PC-3 (cell line): ENCODE data around the gene CFAP65.

Source experiments
- EZH2 ChIP-seq: fragments of 300-600 bp; sonication (generic); IDR thresholded peaks from one replicate; pipeline ENCODE4 v1.6.1; 2017; ENCODE audit warnings: antibody characterized with exemption, mild to moderate bottlenecking, low read length; ENCODE audit not compliant: unreplicated experiment
- TF ChIP-seq, protein P1 (sequence below): fragments of 300-600 bp; sonication (generic); conservative IDR thresholded peaks from 2 replicates; pipeline ENCODE4 v1.5.1; 2017; ENCODE audit warnings: antibody characterized with exemption, low read depth, mild to moderate bottlenecking, low read length

DNA sequence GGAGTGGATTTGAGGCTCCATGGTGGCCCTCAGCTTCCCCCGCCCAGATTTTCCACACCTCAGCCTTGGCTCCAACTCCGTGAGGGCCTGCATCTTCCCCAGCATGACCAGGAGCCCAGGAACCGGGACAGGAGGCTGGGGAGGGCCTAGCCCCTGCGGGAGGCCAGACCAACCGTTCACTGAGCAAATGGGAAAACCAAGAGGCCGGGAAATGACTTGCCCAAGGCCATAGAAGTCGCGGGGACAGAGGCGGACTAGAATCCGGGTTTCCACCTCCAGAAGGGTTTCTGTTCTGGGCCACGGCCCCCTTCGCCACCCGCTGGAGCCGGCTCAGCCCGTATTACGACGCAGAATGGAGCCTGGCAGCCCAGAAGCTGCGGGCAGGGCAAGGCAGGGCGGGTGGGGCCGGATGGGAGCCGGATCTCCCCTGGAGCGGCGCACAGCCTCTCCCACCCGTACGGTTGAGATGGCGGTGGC, 40.2 kb downstream of the CFAP65 start:
- TF ChIP-seq, protein P1, sequence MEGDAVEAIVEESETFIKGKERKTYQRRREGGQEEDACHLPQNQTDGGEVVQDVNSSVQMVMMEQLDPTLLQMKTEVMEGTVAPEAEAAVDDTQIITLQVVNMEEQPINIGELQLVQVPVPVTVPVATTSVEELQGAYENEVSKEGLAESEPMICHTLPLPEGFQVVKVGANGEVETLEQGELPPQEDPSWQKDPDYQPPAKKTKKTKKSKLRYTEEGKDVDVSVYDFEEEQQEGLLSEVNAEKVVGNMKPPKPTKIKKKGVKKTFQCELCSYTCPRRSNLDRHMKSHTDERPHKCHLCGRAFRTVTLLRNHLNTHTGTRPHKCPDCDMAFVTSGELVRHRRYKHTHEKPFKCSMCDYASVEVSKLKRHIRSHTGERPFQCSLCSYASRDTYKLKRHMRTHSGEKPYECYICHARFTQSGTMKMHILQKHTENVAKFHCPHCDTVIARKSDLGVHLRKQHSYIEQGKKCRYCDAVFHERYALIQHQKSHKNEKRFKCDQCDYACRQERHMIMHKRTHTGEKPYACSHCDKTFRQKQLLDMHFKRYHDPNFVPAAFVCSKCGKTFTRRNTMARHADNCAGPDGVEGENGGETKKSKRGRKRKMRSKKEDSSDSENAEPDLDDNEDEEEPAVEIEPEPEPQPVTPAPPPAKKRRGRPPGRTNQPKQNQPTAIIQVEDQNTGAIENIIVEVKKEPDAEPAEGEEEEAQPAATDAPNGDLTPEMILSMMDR: no peak
- TF ChIP-seq EZH2: no peak
